ENCODE measurements around the gene ILK. TPM values are rescaled to one million over a fixed set of nuclear protein-coding genes. Genes with fewer than 3 reads are reported as not detected.

The ILK gene
- 25.7 and 26.9 TPM in 2 replicates for polyA plus RNA-seq

DNA sequence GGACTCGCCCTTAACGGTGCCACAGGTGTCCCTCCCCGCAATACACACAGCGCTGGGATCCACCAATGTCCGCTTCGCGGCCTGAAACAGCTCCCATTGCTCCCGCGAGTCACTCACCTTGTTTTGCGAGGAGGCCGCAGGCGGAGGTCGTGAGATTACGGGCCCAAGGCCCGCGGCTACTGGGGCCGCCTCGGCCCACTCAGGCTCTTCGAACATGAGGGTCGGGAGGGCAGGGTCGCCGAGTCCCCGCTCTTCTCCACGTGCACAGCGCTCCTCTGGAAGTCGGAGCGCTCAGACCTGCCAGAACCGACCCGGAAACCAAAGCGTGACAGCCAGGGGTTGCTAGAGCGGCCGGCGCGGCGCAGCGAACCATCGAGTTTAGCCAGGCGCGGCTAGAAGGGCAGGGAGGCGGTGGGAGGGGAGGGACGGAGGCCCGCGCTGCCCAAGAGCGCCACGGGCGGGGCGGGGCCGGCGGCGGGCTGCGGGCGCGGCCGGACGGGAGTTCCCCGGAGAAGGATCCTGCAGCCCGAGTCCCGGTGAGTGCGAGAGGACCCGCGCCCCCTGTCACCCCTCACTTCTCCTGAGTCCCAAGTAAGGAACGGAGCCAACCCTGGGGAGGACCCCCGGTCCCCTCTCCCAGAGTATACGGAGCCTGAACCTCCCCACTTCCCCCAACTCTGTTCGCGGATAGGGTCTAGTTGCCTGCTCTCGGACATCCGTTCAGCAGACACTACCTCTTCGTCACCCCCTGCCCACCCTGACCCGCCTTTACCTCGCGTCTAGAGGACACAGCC is at the start of gene ILK, which contains the start of gene RRP8:
Gene ILK, plus strand, starts transcription at position 488 of the 794 bp plus-strand sequence. CDS start 498 bp downstream, outside the sequence.
Gene RRP8, minus strand, starts transcription at position 330 of the 794 bp plus-strand sequence. Its CDS starts 114 bp downstream, at position 216.

DNA sequence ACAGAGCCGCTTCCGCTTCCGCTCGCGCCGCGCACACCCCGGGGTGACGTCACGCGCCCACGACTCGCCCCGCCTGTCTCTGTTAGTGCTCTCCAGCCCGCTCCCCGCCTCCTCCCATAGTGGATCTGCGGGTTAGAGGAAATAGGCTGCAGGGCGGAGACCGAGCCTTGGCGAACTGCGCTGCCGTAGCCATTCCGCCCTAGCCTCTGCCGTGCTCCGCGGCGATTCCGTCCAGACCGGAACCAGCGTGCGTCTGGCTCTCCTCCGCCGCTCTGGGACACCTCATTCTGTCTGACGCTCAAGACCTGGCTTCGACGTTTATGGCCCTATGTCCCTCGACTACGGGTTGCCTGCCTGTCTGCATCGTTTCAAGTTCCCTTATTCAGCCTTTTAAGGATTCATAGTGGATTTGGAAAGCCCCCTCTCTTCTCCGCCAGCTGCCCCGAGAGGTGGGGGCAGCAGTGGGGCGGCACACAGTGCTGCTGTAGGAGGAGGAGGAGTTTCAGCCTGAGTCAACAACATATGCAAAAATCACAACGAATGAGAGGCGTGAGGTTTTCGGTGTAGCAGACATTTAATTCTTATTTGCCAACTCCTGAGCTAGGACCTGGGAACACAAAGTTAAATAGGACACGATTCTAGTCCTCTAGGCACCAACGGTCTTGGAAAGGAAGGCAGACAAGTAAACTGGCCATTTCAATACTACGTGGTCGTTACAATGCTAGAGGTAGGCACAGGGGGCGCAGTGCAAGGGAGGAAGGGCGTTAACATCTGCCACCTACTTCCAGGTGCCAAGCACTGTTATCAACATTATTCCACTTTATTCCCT is 8.9 kb downstream of the ILK start, which contains the start of gene TAF10:
Gene TAF10, minus strand, starts transcription at position 4 of the 829 bp plus-strand sequence. CDS start 27 bp downstream, outside the sequence.

DNA sequence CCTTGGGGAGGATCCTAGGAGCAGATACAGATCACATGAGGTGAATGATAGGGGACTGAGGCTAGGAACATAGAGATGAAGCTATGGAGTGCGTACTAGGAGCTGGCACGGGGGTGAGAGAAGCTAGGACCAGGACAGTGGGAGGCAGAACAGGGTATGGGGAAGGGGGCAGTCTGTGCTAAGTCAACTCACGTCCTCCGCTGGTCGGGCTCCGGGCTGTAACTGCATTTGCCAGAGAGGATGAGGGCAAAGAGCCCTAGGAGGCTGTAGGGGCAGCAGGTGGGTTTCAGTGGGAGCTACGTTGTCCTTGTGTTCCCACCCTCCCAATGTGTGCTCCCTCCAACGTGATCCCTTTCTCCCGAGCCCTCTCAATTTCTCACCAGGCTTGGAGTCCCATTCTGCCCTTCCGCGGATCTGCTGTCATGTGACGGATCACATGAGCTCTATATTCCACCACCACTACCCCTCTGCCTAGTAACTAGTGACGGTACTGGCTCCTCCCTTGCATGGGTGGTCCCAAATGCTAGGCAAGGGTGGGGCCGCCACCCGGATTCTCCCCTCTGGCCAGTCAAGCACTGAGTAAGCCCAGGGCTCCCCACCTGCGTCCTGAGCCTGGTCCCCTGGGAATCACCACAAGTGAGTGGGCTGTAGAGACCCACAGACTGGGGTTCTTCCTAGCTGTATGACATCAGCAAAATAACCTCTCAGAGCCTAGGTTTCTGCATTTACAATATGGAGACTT is 15.6 kb downstream of the ILK start, which contains the start of gene TPP1:
Gene TPP1, minus strand, starts transcription at position 419 of the 742 bp plus-strand sequence. Its CDS starts 22 bp downstream, at position 397.

DNA sequence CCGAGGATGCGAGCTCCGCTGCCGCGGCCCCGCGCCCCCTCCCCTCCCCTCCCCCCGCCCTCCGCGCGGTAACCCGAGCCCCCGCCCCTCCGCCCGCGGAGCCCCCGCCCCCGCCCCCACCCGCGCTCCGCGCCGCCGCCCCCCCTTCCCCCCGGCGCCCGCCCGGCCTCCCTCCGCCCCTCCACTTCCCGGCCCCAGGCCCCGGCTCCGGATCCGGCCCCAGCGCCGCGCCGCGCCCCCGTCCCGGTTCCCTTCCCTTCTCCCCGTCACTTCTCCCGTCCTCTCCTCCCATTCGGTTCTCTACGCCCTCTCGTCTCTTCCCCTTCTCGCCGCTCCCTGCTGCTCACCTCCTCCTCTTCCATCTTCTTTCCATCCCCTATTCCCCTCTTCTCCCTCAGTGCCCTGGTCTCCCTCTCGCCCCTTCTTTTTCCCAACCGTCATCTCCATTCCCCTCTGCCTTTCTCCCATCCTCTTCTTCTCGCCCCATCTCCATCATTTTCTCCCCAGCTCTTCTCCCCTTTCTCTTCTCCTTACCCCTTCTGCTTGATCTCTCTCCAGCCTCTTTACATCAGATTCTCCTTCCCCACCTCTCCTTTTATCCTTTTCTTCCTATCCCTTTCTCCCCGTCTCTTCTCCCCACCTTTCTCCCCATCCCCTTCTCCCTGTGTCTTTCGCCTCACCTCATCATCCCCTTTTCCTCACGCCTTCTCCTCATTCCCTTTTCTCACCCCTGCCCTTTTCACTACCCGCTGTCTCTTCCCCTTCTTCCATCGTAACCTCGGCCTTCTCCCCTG is 52.4 kb downstream of the ILK start, which contains the start of gene DCHS1:
Gene DCHS1, minus strand, starts transcription at position 20 of the 794 bp plus-strand sequence. CDS start 14,196 bp downstream, outside the sequence.

Other genes with a start within 250 kb of the ILK start
- 49.1 and 56.6 TPM in 2 replicates for gene SMPD1, start 213.3 kb upstream of the ILK start, polyA plus RNA-seq
- gene APBB1, start 184.7 kb upstream of the ILK start, polyA plus RNA-seq = 52.5 and 67.7 TPM in 2 replicates
- not detected in 2 replicates for gene HPX, start 162.8 kb upstream of the ILK start, polyA plus RNA-seq
- 5.8 and 8.1 TPM in 2 replicates for gene TRIM3, start 129.8 kb upstream of the ILK start, polyA plus RNA-seq
- 9.2 and 18.9 TPM in 2 replicates for gene ARFIP2, start 122.4 kb upstream of the ILK start, polyA plus RNA-seq
- 33.8 and 37.8 TPM in 2 replicates for gene TIMM10B, start 122.3 kb upstream of the ILK start, polyA plus RNA-seq
- 0.52 TPM in 1 of 2 replicates, not detected in the other for gene DNHD1, start 106.5 kb upstream of the ILK start, polyA plus RNA-seq
- 2.5 and 10.6 TPM in 2 replicates for gene RRP8, start 158 bp upstream of the ILK start, polyA plus RNA-seq
- 46.1 and 88.1 TPM in 2 replicates for gene TAF10, start 8.4 kb downstream of the ILK start, polyA plus RNA-seq
- 32.0 and 39.2 TPM in 2 replicates for gene TPP1, start 15.6 kb downstream of the ILK start, polyA plus RNA-seq
- 0.12 and 0.34 TPM in 2 replicates for gene DCHS1, start 52.0 kb downstream of the ILK start, polyA plus RNA-seq
- 42.3 and 43.2 TPM in 2 replicates for gene MRPL17, start 79.6 kb downstream of the ILK start, polyA plus RNA-seq
- gene OR2AG2, start 168.2 kb downstream of the ILK start, polyA plus RNA-seq = 0.07 and 3.3 TPM in 2 replicates
- gene OR2AG1, start 179.2 kb downstream of the ILK start, polyA plus RNA-seq = 0.15 and 0.17 TPM in 2 replicates
- not detected in 2 replicates for gene OR6A2, start 195.9 kb downstream of the ILK start, polyA plus RNA-seq
- gene OR10A5, start 241.9 kb downstream of the ILK start, polyA plus RNA-seq = not detected in 2 replicates